CD14-positive monocyte (primary cell): ENCODE results near the gene LZTFL1. TPM values are rescaled to one million over a fixed set of nuclear protein-coding genes. Genes with fewer than 3 reads are reported as not detected.
A peak's percentile ranks its signal among the peaks of the same experiment; 100 is the strongest.

Experiments
- DNase-seq, 3 donors: peaks; one replicate each; pipeline ENCODE4 v3.0.0-alpha.2; 2011 to 2022
- H2AFZ ChIP-seq: 2 replicates; pipeline ENCODE4 v1.6.0; 2012; ENCODE audit warnings: mild to moderate bottlenecking, low read depth, low read length, inconsistent platforms; ENCODE audit not compliant: insufficient read depth, poor library complexity, severe bottlenecking
- H3K27ac ChIP-seq, 2 donors: 1 replicate in 1 of 2; 2 replicates in 1 of 2; pipeline ENCODE4 v1.5.1; 2012 to 2013; ENCODE audit warnings: low read length in 2 of 2, control low read depth in 1 of 2, inconsistent platforms in 1 of 2, low read depth in 1 of 2, mild to moderate bottlenecking in 1 of 2
- H3K27me3 ChIP-seq, 2 donors: one replicate each; pipeline versions ENCODE4 v1.6.0 to v1.6.1; 2011 to 2013; ENCODE audit warnings: low read length in 2 of 2; ENCODE audit not compliant: control insufficient read depth in 2 of 2, insufficient read depth in 2 of 2
- H3K36me3 ChIP-seq, 2 donors: replicated peaks in 1 of 2; 1 replicate in 1 of 2; 2 replicates in 1 of 2; pipeline versions ENCODE4 v1.5.1 to v1.6.1; 2012 to 2013; ENCODE audit warnings: low read length in 2 of 2, control low read depth in 1 of 2, inconsistent platforms in 1 of 2, mild to moderate bottlenecking in 1 of 2; ENCODE audit not compliant: insufficient read depth in 2 of 2, control insufficient read depth in 1 of 2
- H3K4me1 ChIP-seq, 2 donors: 1 replicate in 1 of 2; 2 replicates in 1 of 2; pipeline versions ENCODE4 v1.5.1 to v1.6.1; 2012 to 2013; ENCODE audit warnings: low read length in 2 of 2, control low read depth in 1 of 2, inconsistent platforms in 1 of 2, mild to moderate bottlenecking in 1 of 2, moderate library complexity in 1 of 2; ENCODE audit not compliant: insufficient read depth in 2 of 2, control insufficient read depth in 1 of 2
- H3K4me2 ChIP-seq: replicated peaks from 2 replicates; pipeline ENCODE3; 2012; ENCODE audit warnings: low read length, moderate library complexity, mild to moderate bottlenecking; ENCODE audit not compliant: poor library complexity, severe bottlenecking; ENCODE audit errors: extremely low read depth
- H3K4me3 ChIP-seq, 3 experiments: fragments of 200-600 bp in 1 of 3; sonication (generic) in 1 of 3; replicated peaks in 1 of 3; 1 replicate in 2 of 3; 2 replicates in 1 of 3; pipeline ENCODE4 v1.5.1; 2011 to 2013; ENCODE audit warnings: low read length in 3 of 3, mild to moderate bottlenecking in 3 of 3, control low read depth in 2 of 3, low read depth in 2 of 3, inconsistent platforms in 1 of 3, moderate library complexity in 1 of 3
- H3K79me2 ChIP-seq: 2 replicates; pipeline ENCODE4 v1.6.0; 2012; ENCODE audit warnings: mild to moderate bottlenecking, control low read depth, inconsistent platforms, low read length, moderate library complexity; ENCODE audit not compliant: insufficient read depth
- H3K9ac ChIP-seq: 2 replicates; pipeline ENCODE4 v1.6.0; 2017; ENCODE audit warnings: low read length, mild to moderate bottlenecking; ENCODE audit not compliant: insufficient read depth, poor library complexity, severe bottlenecking
- H3K9me3 ChIP-seq, 2 donors: replicated peaks in 1 of 2; 1 replicate in 1 of 2; 2 replicates in 1 of 2; pipeline versions ENCODE4 v1.5.1 to v1.6.1; 2012 to 2013; ENCODE audit warnings: low read length in 2 of 2, control low read depth in 1 of 2; ENCODE audit not compliant: control insufficient read depth in 1 of 2, insufficient read depth in 1 of 2
- H4K20me1 ChIP-seq: 2 replicates; pipeline ENCODE4 v1.6.0; 2012; ENCODE audit warnings: mild to moderate bottlenecking, low read length, control low read depth, moderate library complexity; ENCODE audit not compliant: insufficient read depth
- H3K27ac Mint-ChIP-seq, 7 donors: one replicate each; pipeline ENCODE4 v1.8.0; 2020; ENCODE audit warnings: mild to moderate bottlenecking in 7 of 7, mixed read lengths in 7 of 7, moderate library complexity in 6 of 7, inconsistent platforms in 2 of 7
- H3K27me3 Mint-ChIP-seq, 3 donors: one replicate each; pipeline ENCODE4 v1.8.0; 2021 to 2022; ENCODE audit warnings: low read depth in 3 of 3, mild to moderate bottlenecking in 3 of 3, mixed read lengths in 3 of 3, moderate library complexity in 3 of 3, inconsistent platforms in 1 of 3
- H3K36me3 Mint-ChIP-seq, 2 donors: one replicate each; pipeline ENCODE4 v1.8.0; 2020; ENCODE audit warnings: mixed read lengths in 2 of 2, inconsistent platforms in 1 of 2, mild to moderate bottlenecking in 1 of 2
- H3K4me1 Mint-ChIP-seq: one replicate; pipeline ENCODE4 v1.8.0; 2020; ENCODE audit warnings: mild to moderate bottlenecking, mixed read lengths
- H3K4me3 Mint-ChIP-seq, 2 donors: one replicate each; pipeline ENCODE4 v1.8.0; 2020; ENCODE audit warnings: mild to moderate bottlenecking in 2 of 2, mixed read lengths in 2 of 2, moderate library complexity in 1 of 2
- H3K9me3 Mint-ChIP-seq, 7 donors: one replicate each; pipeline ENCODE4 v1.8.0; 2020 to 2022; ENCODE audit warnings: mixed read lengths in 7 of 7, mild to moderate bottlenecking in 6 of 7, moderate library complexity in 6 of 7, inconsistent platforms in 2 of 7
- CTCF ChIP-seq: fragments of 200-600 bp; IDR thresholded peaks from one replicate; pipeline ENCODE4 v1.8.0; 2022; ENCODE audit warnings: antibody characterized with exemption, mild to moderate bottlenecking
- WGBS: methylation state at CpG from one replicate; pipeline ENCODE4 v1.1.5; 2013; ENCODE audit warnings: missing lambda C conversion rate; ENCODE audit not compliant: insufficient coverage; 5-methylcytosine and 5-hydroxymethylcytosine counted together
- intact Hi-C, 2 donors: fragments of 100-400 bp; cut with micrococcal nuclease; formaldehyde crosslinking; loops; one replicate each; pipeline versions ENCODE4 v1.15.0 to v1.15.1; 2023
- polyA plus RNA-seq, 3 donors: library from polyadenylated mRNA; depleted of rRNA in 1 of 3; unstranded in 2 of 3; stranded (reverse) in 1 of 3; fragments of 300-500 nt in 2 of 3; fragments of >200 nt in 1 of 3; fragmentation: Illumina TruSeq in 2 of 3; gene quantifications; 1 replicate in 2 of 3; 2 replicates in 1 of 3; pipeline ENCODE4 v1.2.3, GENCODE V29; 2012 to 2021

LZTFL1 gene
- polyA plus RNA-seq, 3 donors = 7.3 to 10.5 (median 7.5) TPM

GRCh38 chr3:45806072-45806471 lies 35.8 kb downstream of the LZTFL1 start:
- Histone ChIP-seq H3K4me1 (no peaks in the 10 kb centered on the region), H3K9me3 (no peaks in the 10 kb centered on the region), H3K27me3 (no peaks in the 10 kb centered on the region), H4K20me1 (no peaks in the 10 kb centered on the region), H2AFZ (no peak overlapping the region), H3K9ac (no peak overlapping the region), H3K36me3 (no peaks in the 10 kb centered on the region), H3K79me2 (no peaks in the 10 kb centered on the region), H3K27ac (no peak overlapping the region), H3K4me2 (no peak overlapping the region), H3K4me3 (no peak overlapping the region)
- no peak for TF ChIP-seq CTCF
- Mint-ChIP-seq H3K4me1 (no peaks in the 10 kb centered on the region), H3K27me3 (no peaks in the 10 kb centered on the region), H3K27ac (no peak overlapping the region), H3K9me3 (no peaks in the 10 kb centered on the region), H3K4me3 (no peak overlapping the region), H3K36me3 (no peaks in the 10 kb centered on the region)
- WGBS = no CpG with 5 or more reads among the region's 3 CpGs
- intact Hi-C loops = no loop called here
- no peak for DNase-seq

- H3K9me3 Mint-ChIP-seq = peaks cover 0 to 2% (median 0%) of the 10 kb centered on the region in 7 donors
- H2AFZ ChIP-seq = no peak overlapping the region
- no peak for TF ChIP-seq CTCF
Measured at GRCh38 chr3:45803252-45803935, 38.5 kb downstream of the LZTFL1 start.

More at GRCh38 chr3:45803252-45803935, 38.5 kb downstream of the LZTFL1 start:
- Histone ChIP-seq H3K4me2 (no peak overlapping the region), H4K20me1 (no peaks in the 10 kb centered on the region), H3K9me3 (no peaks in the 10 kb centered on the region), H3K4me1 (no peaks in the 10 kb centered on the region), H3K9ac (no peak overlapping the region), H3K27me3 (peaks cover 2 to 5% of the 10 kb centered on the region in 2 donors), H3K4me3 (no peak overlapping the region), H3K27ac (no peak overlapping the region), H3K79me2 (no peaks in the 10 kb centered on the region), H3K36me3 (no peaks in the 10 kb centered on the region)
- Mint-ChIP-seq H3K27ac (peak overlapping the region in 1 of 7 donors; percentile 25), H3K4me3 (no peak overlapping the region), H3K27me3 (peaks cover 9 to 17% (median 11%) of the 10 kb centered on the region in 3 donors), H3K4me1 (no peaks in the 10 kb centered on the region), H3K36me3 (no peaks in the 10 kb centered on the region)
- 96% methylated on average over 5 of the region's 5 CpGs for whole genome bisulfite sequencing
- DNase-seq = no peak
- intact Hi-C loops = no loop called here
